GM19467 (cell line): Measurements from ENCODE around the gene IDUA.

Experiments
- ATAC-seq: cut with Tn5 transposase; IDR thresholded peaks from one replicate; pipeline ENCODE4 v1.9.1; 2021; ENCODE audit warnings: mild to moderate bottlenecking, moderate library complexity; ENCODE audit not compliant: unreplicated experiment

Gene IDUA

DNA sequence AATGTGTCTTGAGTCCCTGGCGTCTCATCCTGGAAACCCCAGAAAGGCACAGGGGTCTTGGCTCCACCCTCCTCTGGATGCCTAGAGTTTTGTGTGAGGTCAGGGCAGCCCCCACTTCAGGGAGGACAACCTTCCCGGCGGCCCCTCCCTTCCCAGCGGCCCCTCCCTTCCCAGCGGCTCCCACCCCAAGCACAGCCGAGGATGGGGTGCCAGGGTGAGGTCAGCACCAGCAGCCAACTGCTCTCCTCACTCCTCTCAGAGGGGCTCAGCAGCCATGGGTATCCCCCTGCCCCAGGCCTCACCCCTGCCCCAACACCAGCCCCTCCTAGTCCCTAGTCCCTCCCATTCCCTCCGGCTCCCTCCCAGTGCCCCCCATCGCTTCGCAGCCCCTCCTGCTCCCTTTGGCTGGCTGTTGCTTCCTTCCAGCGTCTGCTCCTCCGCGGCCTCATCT, 30.9 kb upstream of the IDUA start:
- ATAC-seq = no peak

DNA sequence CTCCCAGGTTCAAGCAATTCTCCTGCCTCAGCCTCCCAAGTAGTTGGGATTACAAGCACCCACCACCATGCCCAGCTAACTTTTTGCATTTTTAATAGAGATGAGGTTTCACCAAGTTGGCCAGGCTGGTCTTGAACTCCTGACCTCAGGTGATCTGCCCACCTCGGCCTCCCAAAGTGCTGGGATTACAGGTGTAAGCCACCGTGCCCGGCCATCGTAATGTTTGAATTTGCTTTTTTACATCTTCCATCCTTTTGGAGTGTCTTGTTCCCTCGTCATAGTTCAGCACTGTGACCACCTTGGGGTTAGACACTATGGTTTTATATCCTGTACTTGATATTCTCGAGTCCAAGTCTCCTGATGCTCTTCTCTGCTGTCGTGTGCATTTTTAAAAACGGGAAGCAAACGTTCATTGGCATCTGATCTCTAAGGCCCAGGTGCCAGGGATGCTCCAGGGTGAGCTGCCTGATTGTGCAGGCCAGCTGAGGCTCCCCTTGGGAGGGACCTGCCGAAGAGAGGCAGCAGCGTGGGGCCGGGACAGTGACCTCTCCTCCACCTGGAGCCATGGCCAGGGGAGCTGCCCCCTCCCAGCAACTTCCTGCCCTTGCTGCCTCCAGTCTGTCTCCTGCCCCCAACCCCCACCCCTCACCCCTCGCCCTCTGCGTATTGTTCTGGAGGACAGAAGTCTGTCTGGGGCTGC, 30.2 kb upstream of the IDUA start:
- no peak for ATAC-seq

DNA sequence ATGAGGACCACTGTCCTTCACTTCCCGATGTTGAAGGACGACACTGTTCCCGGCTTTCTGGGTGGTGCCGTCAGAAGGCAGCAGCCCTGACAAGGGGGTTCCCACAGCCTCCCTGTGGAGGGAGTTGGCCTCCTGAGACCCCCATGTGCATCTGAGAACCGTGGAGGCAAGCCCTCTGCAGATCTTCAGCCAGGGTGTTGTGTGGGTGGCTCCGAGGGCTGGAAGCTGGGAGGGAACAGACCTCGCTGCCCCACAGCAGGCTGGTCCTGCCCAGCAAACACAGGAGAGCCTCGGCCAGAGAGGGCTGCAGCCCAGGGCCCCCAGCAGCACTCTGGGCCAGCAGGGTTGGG, 29.6 kb upstream of the IDUA start:
- no peak for ATAC-seq

DNA sequence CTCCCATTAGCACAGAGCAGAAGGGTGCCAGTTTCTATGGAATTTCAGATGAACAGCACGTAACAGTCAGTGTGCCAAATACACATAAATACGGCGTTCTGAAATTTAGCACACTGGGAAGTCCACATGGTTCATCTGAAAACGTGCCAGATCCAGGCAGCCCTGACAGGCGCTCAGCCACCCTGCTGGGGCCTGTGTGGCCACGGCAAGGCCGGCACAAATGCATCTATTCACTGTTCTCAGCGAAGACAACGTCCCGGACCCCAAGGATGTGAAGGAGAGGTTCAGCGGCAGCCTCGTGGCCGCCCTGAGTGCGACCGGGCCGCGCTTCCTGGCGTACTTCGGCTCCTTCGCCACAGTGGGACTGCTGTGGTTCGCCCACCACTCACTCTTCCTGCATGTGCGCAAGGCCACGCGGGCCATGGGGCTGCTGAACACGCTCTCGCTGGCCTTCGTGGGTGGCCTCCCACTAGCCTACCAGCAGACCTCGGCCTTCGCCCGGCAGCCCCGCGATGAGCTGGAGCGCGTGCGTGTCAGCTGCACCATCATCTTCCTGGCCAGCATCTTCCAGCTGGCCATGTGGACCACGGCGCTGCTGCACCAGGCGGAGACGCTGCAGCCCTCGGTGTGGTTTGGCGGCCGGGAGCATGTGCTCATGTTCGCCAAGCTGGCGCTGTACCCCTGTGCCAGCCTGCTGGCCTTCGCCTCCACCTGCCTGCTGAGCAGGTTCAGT, 29.1 kb upstream of the IDUA start:
- ATAC-seq = no peak

DNA sequence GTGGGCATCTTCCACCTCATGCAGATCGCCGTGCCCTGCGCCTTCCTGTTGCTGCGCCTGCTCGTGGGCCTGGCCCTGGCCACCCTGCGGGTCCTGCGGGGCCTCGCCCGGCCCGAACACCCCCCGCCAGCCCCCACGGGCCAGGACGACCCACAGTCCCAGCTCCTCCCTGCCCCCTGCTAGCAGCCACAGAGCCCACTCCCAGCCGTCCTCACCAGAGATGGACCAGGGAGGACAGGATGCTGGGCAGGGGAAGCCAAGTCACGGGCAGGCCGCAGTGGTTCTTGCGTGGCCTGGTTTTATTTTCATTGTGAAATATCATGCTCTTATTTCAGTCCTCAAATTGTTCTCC, 28.6 kb upstream of the IDUA start:
- ATAC-seq = no peak

DNA sequence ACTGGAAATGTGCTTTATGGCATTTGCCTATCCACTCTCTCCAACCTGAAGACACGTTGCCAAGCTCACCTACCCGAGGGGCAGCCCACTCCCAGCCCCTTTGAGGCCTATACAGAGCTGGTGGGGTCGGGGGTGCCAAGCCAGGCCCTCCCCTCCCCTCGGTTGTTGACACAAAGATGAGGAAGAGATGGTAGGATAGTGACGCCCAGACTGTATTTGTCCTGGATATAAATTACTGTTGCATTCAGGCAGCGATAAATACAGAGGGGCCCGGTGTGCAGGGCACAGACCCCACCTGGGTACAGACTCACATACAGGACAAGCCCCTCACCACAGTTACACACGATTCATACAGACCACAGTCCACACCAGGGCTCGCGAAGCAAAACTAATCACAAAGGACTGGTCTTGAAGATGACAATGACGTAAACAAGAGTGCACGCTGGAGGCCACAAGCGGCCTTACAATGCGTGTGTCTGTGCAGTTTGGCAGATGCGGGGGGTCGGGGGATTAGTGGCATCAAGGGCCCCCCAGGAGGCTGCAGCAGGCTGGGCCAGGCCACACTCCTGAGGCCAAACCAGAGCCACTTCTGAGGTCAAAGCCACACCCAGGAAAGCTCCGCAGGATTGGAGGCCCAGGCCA, 28.0 kb upstream of the IDUA start:
- no peak for ATAC-seq

DNA sequence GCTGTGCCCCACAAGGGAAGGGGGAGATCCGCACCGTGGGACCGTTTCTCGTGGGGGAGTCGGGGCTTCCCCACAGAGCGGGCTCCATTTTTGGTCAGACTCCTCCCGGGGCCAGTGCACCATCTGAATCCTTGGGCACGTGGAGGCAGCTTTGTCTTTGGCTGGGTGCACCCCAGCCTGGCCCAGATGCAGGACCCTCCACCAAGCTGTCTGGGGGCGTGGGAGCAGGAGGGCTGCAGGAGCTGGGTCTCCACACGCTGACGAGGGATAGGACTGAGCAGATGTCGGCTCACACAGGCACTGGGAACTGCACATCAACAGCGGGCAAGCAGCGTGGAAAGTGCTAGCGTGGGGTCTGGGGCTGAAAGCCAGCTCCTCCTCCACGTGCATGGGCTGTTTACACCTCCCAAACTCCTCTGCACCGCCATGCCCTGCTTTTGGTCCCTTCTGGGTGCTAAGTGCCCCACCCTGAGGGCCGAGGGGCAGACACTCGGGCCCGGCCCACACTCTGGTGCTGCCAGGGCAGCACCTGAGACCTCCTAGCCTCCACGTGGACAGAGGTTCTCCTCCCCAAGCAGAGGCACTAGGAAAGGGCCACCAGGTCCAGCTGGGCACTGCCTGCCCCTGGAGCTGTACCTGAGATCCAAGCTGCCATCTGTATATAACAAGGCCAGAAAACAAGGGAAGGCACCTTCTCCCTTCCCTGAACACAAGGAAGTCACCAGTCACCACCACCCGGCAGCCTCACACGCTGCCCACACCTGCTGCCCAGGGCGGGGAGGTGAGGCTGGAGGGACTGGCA, 27.3 kb upstream of the IDUA start:
- ATAC-seq = no peak

DNA sequence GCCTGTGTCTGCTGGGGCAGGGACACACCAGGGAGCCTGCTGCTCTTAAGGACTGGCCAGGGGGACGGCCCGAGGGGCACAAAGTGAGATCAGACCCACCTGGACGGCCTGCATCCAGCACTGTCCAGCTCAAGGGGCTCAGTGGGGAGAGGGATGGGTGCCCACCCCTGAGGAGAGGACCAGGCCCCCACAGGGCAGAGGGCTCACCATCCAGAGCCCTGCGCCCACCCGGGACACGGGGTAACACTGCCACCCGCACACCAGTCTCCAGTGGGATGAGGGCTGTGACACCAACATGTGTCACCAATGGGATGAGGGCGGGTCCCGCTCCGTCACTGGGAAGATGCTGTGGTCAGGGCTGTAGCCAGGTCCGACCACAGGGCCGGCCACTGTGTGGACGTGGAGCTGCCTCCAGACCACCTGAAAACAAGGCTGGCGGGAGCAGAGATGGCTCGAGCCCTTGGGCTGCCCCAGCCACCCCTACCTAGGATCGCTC, 26.7 kb upstream of the IDUA start:
- ATAC-seq = no peak

DNA sequence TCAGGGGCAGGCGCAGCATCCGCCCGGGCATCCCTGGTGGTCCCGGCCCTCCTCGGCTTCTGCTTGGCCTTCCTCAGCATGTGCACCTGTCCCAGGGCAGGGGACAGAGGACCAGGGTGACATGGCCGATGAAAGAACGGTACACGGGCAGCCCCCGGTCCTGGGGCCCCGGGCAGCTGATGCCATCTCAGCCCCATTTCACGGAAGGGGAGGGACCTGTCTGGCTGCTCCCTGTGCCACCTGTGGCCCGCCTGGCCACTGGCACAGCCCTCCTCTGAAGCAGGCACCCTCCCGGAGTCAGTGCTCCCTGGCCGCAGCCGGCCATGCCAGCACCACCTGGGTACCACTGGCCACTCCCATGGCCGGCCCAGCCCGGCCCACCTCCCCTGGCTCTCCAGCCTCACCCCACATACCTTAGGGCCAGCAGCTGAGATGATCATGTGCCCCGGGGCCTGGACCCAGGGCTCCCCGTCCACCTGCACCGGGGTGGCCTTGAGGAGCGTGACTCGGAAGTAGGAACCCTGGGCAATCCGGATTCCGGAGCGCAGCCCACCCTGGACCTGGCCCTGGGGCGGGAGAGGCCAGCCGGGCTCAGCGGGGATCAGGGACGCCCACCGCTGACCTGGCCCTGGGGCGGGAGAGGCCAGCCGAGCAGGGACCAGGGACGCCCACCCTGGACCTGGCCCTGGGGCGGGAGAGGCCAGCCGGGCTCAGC, 26.1 kb upstream of the IDUA start:
- ATAC-seq = no peak

DNA sequence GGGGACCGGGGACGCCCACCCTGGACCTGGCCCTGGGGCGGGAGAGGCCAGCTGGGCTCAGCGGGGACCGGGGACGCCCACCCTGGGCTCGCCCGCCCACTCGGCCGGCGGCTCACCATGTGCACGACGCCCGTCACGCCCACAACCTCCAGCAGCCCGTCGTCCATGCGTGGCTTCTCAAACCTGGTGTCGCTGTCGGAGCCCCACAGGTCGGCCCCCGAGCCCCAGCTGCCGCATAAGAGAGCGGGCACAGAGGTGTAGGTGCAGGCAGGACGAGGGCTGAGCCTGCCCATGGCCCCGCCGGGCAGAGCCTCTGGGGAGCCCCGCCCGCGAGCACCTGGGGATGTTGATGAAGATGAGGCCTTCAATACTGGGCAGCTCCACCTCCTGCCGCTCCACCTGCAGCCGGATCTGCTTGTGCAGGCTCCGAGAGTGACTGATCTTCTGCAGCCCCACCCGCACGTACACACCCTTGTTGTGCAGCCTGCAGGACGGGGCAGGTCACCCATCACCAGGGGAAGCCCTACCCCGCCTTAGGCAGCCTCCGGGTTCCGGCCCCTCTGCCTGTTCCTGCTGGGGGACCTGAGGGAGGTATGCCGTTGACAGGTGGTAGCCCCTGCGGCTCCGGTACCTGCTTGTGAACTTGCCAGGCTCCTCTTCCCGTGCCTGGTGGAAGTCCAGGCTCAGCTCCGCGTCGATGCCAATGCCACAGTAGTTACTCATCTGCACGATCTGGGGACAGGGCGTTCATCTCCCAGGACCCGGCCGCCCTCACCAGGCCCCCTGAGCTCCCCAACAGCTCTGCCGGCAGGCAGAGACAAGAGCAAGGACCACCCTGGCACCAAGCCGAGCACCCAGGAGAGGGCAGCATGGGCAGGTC, 25.3 kb upstream of the IDUA start:
- ATAC-seq = no peak

DNA sequence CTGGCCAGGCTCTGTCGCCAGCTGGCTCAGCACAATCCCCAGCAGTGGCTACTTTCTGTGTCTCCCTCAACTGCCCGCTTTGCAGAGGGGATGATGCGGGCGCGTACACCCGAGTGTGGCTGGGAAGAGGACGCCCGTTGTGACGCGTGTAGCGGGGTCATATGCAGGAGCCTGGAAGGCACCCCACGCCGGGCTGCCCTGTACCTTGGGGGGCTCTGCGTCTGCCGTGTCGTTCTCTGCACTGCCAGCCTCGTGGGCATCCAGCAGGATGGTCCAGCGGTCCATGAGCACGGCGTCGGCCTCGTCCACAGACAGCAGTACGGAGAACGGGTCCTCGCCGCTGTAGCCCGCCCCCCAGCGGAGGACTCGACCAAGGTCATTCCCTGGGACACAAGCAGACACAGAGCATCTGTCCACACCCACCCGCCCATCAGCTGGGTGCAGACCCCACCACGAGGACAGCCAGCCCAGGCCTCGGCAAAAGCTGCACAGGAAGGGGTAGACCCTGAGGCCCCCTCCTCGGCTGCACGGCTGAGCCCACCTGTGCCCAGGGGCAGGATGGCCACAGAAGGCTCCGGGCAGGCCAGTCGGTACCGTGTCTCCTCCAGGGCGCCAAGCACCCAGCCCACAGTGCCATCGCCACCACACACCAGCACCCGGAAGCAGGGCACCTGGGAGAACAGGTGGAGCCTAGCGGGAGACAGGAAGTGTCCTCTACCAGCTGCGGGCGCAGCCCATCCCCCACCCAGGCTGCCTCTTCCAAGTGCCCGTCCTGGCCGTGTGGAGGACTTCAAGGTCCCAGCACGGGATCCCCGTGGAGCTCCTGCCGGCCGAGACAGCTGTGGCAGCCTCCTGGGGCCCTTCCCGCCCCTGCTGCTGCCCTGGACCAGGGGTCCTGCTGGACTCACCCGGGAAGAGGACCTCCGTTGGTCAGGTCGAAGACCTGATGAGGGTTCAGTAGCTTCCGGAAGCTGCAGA, 24.3 kb upstream of the IDUA start:
- no peak for ATAC-seq

DNA sequence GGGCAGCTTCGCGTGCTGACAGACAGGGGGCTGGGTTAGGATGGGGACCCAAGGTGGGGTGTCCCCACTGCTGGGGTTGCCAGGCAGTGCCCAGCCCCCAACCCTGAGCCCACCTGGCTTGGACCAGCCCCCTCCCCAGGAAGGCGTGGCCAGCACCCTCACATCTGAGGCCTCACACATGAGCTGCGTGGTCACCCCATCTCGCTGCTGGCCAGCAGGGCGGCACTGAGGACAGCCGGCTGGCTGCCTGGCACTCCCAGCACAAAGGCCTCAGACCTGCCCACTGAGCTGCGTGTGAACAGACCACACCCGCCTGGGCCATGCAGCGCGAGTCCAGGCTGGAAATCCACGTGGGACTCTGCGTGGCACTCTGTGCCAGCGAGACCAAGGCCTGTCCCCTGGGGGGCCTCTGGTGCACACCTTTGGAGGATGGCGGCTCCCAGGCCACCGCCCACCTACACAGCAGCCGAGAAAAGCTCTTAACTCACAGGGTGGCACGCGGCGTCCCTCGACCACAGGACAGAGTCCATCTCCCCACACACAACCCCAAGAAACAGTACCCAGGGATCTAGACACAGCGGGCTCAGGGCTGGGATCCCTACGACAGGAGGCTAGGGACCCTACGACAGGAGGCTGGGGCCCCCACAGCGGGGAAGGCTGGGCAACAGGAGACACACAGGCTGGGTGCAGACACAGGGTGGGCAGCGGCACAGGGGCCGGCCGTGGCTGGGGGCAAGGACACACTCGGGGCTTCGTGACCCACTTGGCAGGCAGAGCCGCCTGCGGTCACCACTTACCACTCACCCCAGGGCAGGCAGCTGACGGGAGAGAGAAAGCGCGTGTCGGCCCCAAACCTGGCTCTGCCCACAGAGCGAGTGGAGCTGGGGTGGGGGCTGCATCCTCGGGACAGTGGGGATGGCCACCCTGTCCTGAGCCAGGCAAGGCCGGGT, 23.3 kb upstream of the IDUA start:
- no peak for ATAC-seq

DNA sequence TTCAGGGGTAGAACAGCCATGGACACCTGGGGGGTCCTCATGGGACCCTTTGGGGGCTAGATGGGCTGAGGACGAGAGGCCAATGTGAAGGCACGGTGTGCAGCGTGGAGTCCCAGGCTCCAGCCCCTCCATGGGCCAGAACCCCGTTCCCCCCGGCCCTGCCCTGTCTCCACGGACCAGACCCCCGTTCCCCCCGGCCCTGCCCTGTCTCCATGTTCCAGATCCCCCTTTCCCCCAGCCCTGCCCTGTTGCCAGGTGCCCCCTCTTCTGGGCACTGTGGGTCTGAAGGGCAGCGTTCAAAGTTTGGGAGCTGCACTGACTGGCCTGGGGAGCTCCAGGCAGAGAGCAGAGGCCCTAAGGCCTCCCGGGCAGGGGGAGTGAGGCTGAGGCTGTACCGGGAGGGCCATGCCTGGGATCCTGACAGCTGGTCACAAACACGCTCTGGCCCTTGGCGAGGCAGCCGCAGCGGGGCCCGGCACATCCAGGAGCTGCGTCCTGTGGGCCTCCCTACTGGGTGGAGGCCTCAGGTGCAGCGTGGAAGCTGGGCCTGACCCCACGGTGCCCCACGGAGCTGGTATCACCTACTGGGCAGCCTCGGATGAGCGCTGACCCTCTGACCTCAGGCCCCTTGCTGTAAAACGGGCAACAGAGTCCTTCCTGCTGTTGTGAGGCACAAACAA, 22.4 kb upstream of the IDUA start:
- ATAC-seq = no peak

DNA sequence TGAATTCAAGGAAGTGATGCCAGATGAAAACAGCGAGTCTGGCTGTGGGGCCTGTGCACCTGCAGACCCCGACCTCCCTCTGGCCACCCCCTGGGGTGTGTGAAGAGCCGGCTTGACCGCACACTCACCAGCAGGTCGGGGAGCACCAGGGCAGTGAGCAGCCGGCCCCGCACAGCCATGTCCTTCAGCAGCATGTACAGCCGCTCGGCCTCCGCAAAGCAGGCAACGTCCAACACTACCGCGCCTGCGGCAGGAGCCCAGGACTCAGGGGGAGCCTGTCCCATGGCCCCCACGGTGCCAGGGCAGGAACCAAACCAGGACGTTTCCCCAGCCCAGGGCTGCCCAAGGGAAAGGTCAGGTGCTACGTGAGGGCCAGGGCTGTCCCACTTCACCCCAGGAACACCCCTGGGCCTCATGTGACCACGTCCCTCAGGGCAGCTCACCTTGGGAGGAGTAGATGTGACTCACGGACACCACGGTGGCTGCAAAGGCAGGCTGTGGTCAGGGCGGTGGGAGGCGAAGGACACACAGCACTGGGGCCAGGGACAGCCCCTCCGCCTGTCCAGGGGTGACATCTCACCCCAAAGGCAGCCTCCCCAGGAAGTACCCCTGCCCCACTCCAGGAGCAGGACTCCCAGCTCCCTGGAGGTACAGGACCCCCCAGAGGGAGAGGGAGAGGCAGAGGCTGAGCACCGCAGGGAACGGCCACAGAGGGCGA, 21.6 kb upstream of the IDUA start:
- no peak for ATAC-seq

DNA sequence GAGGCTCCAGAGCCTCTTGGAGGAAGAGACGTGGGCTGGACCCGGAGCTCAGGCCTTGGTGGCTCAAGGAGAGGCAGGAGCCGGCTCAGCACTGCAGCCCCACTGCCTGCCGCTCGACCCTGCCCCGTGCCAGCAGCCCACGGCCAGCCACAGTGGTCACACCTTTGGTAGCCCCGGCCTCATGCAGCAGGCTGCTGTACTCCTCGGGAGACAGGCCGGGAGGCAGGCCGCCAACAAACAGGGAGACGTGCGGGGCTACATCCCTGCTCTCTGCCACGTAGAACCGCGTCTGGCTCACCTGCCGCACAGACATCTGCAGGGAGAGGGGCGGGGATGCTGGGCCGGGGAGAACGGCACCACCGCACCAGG, 21.1 kb upstream of the IDUA start:
- ATAC-seq = no peak
